Superior temporal gyrus (tissue), 1 donor: ENCODE results near the gene BMI1.
"Not testable (repeated sequence)": the region's sequence is repeated elsewhere in the genome, so short reads cannot be mapped to it uniquely, and the experiment has no call there.

Experiments used
- DNase-seq: peaks from one replicate; pipeline ENCODE4 v3.0.0-alpha.2; 2016; ENCODE audit errors: extremely low spot score

The BMI1 gene

GRCh38 chr10:22320591-22321155, at the start of gene BMI1:
Gene BMI1 (plus strand): TSS chr10:22321099. CDS start chr10:22326450, 5,351 bp downstream.
- DNase-seq, result peak; percentile 68

DNA sequence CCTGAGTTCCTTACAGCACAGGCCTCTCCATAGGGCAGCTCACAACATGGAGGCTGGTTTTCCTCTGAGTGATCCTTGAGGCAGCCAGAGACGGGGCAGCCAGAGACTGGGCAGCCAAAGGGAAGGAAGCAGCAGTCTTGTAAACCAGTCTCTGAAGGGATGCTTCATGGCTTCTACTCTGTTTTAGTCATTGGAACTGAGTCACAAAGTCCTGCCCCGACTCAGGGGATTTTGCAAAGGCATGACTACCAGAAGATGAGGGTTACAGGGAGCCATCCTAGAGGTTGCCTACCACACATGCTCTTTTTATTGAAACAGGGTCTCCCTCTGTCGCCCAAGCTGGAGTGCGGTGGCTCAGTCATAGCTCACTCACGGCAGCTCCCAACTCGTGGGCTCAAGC, 49.1 kb upstream of the BMI1 start:
- no peak for DNase-seq

DNA sequence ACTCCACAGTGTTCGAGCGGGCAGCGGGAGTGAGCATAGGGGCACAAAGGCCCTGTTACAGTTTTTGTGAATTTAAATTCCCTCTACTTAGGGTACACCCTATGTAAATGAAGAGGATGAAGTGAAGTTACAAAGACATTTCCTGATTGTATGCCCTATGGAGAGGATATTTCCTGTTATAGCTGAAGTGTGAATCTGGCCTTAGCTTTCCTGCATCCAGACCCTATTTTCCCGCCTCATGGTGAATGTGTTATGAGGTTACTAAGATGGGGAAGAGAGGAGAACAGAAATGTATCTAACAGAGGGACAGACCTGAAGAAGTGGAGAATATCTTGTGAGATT, 42.5 kb upstream of the BMI1 start:
- no peak for DNase-seq

- DNase-seq, result no peak
Observed at GRCh38 chr10:22280078-22280477, 40.8 kb upstream of the BMI1 start.

DNA sequence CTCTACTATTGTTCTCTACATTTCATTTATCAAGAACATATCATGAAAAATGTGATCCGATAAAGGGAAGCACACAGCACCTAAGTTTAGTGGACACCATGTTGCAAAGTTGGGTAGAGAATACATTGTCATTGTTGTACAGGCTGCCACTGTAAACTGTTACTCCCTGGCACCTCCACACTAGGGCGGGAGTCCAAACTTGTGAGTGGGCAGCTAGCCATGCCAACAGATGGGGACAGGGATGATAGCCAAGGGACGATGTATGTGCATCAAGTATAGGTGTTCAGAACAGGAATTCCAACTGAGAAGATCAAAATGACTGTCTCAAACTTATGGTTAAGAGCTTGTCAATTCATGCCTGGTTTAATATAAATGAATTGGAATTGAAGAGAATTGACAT, 35.8 kb upstream of the BMI1 start:
- no peak for DNase-seq

DNA sequence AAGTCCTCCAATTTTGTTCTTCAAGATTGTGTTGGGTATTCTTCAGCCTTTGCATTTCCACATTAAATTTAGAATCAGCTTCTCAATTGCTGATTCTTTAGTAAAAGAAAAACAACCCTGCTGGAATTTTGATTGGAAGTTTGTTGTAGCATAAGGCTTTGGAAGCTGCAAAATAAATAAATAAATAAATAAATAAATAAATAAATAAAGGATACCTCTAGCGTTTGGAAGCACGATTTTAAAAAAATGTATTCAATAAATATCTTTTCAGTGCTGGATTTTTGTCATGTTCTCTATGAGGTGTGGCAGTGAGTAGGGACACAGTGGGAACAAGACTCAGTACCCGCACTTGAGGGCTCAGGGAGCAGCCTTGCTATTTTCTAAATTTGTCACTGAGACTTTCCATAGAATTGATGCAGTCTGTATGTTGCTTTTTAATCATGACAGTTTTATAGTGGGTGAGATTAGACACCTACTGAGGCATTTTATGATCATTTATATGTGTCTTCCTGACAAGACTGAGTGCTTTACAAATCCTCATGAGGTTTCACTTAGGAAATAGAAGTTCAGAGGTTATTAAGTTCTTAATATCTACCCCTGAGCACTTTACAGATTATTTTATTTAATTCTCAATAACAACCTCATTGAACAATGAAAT, 27.0 kb upstream of the BMI1 start:
- no peak for DNase-seq

DNA sequence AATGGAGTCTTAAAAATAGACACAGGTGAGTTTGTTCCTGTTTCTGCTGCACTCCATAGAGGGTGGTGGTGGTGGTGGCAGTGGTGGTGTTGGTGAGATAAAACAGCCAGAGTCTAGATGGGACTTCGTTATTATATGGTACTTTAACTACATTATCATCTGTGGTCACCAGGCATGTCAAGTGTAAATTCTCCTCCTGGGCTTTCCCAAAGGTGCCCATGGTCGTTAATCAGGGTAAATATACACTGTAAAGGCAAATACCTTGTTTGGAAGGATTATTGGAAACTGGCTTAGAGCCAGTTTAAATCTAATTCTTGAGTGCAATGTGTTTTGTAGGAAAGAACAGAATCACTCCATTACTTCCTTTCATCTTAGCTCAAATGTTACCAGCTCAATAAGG, 26.2 kb upstream of the BMI1 start:
- DNase-seq, result no peak

- no peak for DNase-seq
Observed at GRCh38 chr10:22301193-22301592, 19.7 kb upstream of the BMI1 start.

DNA sequence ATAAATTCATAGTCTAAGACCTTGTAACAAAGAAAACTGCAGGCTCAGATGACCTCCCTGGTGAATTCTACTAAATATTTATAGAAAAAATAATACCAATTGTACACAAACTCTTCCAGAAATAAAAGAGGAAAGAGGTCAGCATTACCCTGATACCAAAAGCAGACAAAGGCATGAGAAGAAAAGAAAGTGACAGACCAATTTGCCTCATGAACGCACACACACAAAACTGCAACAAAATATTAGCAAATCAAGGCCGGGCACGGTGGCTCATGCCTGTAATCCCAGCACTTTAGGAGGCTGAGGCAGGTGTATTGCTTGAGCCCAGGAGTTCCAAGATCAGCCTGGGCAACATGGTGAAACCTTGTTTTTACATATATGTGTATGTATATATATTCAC, 17.4 kb upstream of the BMI1 start:
- DNase-seq, result no peak

DNA sequence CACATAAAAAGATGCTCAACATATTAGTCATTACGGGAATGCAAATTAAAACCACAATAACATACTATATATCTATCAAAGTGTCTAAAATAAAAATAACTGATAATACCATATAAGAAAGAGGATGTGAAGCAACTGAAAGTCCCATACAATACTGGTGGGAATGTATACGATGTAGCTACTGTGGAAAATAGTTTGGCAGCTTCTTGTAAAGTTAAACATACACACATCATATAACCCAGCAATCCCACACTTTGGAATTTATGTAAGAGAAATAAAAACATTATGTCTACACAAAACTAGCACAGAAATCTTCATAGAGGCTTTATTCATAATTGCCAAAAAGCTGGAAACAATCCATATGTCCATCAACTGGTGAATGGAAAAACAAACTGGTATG, 15.2 kb upstream of the BMI1 start:
- no peak for DNase-seq

GRCh38 chr10:22308390-22308789, 12.5 kb upstream of the BMI1 start:
- DNase-seq, result no peak

GRCh38 chr10:22309180-22310000, 11.5 kb upstream of the BMI1 start:
- no peak for DNase-seq

GRCh38 chr10:22310012-22310411, 10.9 kb upstream of the BMI1 start:
- not testable (repeated sequence) for DNase-seq

DNA sequence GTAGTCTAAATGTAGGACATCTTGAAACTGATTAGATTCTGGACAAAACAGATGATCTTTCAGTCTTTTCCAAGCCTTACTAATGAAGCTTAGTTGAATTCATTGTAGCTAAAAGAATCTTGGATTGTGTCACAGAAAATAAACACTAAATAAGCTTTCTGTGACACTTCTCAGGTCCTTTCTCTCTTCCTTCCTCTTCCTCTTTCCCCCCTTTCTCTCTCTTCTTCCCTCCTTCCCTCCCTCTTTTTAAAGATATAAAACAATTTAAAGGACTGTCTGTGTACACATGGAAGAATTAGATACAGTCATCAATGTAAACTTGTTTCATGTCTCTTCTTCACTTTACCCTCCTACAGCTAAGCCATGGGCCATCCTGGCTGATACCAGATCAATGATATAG, 10.0 kb upstream of the BMI1 start:
- no peak for DNase-seq

DNA sequence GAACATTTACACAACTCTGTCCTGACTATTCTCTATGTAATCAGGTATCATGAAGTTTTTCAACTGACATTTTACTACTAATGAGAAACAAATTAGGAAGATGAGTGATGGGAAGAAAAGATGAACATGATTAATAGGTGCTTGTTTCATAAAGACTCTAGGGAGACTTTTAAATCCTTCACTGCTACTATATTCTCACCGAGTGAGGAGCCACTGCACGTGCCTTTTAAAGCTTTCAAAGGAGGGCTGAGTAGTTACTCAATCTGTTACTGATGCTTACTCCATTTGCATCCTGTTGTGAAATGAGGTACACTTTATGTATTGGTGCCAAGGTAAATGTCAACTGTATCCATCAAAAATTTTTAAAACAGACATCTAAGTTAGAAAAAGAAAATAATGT, 6.0 kb upstream of the BMI1 start:
- peak; percentile 32 for DNase-seq

GRCh38 chr10:22315455-22316285, 5.2 kb upstream of the BMI1 start:
- DNase-seq, result peak; percentile 56

DNA sequence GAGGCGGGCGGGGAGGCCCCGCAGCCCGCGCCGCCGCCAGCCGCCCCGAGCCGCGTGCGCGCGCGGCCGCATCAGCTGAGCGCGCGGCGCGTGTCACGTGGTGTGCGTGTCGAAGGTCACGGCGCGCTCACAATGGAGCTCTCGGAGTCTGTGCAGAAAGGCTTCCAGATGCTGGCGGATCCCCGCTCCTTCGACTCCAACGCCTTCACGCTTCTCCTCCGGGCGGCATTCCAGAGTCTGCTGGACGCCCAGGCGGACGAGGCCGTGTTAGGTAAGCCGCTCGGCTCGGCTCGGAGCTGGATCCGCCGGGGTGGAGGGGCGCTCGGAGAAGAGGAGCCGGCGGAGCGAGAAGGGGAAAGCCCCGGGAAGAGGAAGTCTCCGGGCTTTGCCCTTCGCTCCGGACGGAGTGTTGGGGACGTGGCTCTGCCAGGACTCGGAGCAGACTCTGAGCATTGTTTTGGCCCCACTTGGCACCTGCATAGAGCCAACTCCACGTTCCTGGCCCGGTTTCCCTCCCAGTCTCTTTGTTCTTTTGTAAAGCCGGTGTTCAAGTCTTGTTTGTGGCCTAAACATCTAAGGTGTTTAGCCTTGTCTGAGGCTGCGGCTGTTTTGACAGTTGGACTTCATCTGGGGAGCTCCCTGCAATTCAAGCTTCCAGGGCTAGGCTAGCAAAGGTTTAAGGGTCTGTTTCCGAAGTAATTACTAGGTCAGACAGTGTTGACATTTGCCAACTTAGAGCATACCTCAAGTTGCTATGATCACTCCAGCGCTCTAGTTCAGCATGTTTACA, 4.4 kb upstream of the BMI1 start, which contains the start of gene COMMD3:
Gene COMMD3, plus strand, starts transcription at position 103 of the 790 bp plus-strand sequence. Its CDS starts 30 bp downstream, at position 133.
- peak; percentile 92 for DNase-seq

DNA sequence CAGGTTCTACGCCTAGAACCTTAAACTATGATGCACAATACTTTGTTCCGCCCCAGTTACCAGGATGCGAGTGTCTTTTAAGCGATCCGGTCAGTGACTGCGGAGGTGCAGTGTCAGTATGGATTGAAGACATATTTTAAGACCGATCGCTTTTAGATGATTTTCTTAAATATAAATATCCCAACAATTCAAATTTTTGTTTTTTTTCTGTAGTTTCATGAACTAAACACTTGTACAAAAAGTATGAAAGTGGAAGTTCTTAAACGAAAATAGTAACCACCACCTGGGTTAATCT, 3.9 kb upstream of the BMI1 start:
- DNase-seq, result no peak

DNA sequence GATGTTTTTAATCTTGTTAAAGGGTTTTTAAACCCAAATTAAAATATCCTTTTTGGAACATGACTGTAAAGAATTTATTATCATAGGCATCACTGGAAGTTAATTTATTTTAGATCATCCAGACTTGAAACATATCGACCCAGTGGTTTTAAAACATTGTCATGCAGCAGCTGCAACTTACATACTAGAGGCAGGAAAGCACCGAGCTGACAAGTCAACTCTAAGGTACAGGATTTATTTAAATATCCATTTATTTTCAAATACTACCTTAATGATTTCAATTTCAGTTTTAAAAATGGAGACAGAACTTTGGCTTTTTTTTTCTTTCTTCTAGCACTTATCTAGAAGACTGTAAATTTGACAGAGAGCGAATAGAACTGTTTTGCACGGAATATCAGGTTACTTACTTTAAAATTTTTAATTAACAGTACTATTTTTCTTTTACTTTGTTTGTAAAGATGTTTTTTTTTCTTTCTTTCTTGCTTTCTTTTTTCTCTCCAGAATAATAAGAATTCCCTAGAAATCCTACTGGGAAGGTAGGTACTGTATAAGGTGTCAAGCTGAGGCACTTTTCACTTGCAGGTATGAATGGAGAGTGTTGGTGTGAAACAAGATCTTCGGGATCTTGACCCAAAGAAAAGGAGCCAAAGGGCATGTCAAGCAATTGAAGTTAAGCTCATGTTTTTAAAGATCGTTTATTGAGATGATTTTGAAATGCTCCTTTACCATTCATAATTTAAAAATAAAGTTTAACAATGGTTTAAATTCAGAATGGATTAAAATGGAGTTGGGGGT, 2.9 kb upstream of the BMI1 start:
- no peak for DNase-seq

DNA sequence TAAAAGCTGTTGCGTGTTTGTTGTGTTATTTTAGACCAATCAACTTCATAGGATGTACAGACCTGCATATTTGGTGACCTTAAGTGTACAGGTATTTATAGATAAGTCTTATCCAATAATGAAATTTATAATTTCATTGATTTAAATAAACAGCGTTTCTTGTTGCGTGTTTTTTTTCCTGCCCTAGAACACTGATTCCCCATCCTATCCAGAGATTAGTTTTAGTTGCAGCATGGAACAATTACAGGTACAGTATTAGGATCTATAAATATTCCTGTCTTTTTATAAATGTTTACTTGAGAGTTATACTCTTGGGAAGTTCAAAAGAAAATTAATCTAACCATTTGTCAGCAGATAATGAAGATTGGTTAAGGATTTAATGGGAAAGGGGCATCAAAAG, 2.1 kb upstream of the BMI1 start:
- no peak for DNase-seq

DNA sequence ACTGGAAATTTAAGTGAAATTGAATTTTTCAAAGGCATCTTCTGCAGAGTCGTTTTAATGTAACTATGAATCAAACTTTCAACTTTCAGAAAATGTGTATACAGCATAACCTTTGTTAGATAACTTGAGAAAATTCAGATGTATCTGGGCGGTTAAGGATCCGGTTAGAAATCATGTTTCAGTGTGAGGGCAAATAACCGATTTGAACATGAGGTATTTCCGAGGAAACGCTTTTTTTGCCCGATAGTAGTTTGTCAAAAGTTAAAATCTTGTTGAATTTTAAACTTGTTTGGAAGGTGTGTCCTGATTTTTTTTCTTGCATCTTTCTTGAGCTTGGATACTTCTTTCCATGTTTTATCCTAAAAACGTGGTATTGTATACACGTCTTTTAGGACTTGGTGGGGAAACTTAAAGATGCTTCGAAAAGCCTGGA, 1.3 kb upstream of the BMI1 start:
- peak; percentile 37 for DNase-seq
